COLO668 (cell line): Measurements from ENCODE around the gene SERPINH1.

Experiments used
- DNase-seq: peaks from one replicate; lab custom pipeline; 2025; ENCODE audit not compliant: unreplicated experiment; lab: John Stamatoyannopoulos, UW

The SERPINH1 gene

GRCh38 chr11:75594211-75594610 is 32.2 kb downstream of the SERPINH1 start:
- DNase-seq, result no peak

DNA sequence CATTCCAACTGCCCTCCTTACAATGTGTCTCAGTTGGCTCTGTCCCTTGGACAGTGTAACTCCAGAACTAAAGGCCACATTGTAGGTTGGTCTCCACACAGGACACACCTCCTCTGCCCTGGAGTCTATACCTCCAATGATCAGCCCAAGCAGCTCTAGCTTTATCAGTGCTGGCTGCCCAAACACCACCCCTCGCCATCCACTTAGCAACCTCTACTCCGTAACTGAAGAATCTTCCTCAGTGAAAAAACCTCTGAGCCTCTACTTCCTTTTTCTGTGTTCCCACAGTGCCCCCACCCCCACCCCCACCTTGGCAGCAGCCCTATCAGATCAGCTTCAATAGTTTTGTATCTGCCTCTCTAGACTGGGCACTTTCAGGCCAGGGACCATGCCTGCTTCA is 33.4 kb downstream of the SERPINH1 start:
- no peak for DNase-seq

DNA sequence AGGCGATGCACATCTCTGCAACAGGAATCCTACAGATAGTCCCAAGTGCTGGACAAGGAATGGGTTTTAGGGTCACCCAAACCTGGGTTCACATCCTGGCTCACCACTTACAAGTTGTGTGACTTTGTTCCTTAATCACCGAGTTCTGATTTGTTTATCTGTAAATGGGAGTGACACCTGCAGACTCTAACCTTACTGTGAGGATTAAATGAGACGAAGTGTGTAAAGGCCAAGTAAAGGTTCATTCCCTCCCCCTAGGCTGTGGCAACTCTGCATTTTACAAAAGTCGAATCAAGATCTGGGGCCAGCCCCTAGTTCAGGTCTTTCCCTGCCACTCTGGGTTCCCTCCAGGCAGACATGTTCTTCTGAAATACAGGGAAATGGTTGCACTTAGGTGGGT is 34.9 kb downstream of the SERPINH1 start:
- DNase-seq, result no peak

DNA sequence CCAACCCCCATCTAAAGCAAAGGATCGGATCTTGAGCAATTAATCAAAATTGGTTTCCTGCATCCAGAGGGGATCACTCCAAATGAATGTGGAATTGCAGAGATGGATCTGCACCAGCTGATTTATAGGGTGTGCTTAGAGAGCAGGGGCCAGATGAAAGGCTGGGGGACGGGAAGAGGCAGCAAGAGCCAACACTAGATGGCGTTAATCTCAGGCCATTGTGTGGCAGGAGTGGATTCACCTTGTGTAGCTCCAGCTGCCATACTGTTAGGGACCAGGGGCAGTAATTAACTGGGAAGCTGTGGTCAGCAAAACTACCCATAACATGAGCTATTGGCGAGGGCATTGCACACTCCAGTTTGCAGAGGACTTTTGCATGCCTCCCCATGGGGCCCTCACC is 35.6 kb downstream of the SERPINH1 start:
- peak; percentile 37 for DNase-seq

- no peak for DNase-seq
Observed at GRCh38 chr11:75598264-75598663, 36.2 kb downstream of the SERPINH1 start.

- DNase-seq, result no peak
Observed at GRCh38 chr11:75598900-75599299, 36.8 kb downstream of the SERPINH1 start.

- DNase-seq, result no peak
Observed at GRCh38 chr11:75600356-75600755, 38.3 kb downstream of the SERPINH1 start.

GRCh38 chr11:75601494-75601893 is 39.4 kb downstream of the SERPINH1 start:
- no peak for DNase-seq

- DNase-seq, result no peak
Observed at GRCh38 chr11:75602951-75603350, 40.9 kb downstream of the SERPINH1 start.

DNA sequence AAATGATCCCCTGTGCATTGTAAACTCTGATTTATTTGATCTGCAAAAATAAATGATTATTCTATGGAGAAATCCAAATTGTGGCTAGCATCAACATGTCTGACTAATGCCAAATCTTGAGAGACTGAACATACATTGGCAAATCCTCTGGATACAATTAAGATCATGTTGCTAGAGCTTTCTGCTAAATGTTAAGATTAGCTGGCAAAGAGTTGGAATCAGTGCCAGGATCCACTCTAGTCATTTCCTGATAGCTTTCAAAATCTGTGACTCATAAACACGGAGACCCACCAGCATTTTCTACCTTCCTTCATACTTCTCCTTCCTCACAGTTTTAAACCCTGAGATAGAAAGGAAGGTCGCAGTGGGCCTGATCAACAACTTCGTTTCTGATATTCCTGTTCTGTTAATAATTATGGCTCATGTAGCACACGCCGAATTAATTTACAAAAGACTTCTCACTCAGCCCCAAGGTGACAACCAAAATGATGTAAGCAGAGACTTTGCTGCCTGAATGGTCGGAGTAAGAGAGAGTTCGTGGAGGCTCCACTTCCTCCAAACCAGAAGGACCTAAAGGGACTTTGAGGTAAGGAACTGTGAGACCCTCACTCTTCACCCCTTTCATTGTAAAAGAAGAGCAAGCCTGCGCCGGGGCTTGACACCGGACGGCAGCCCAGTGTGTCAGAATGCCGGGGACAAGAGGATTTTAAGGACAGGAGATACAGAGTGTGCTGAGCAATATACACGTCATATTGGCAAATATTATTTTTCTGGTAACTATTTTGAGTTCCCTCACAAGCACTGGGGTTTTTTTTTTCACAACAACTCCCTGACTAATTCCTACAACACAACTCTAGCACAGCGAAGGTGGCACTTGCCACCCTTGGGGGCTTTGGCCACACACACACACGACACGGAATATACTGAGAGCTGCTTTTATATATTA is 42.0 kb downstream of the SERPINH1 start:
- DNase-seq, result no peak

DNA sequence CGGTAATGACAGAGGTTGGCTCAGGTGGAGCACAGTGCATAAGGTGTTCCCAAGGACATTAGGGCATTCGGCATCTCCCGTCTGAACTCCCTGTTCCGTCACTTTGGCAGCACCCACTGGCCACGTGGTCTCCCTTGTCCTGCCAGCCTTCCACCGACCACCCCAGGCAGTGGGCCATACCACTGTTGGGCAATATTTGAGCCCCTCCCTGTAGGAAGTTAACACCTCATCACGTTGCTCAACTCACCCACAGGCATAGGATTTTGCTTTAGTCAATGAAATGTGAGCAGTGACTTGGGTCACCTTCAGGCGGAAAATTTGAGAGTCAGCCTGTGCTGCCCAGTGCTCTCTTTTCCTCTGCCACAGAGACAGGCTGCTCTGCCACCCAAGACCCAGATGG is 44.0 kb downstream of the SERPINH1 start:
- DNase-seq, result no peak

- DNase-seq, result no peak
Observed at GRCh38 chr11:75611823-75612222, 49.8 kb downstream of the SERPINH1 start.

GRCh38 chr11:75615751-75616150 is 53.7 kb downstream of the SERPINH1 start:
- DNase-seq, result no peak

DNA sequence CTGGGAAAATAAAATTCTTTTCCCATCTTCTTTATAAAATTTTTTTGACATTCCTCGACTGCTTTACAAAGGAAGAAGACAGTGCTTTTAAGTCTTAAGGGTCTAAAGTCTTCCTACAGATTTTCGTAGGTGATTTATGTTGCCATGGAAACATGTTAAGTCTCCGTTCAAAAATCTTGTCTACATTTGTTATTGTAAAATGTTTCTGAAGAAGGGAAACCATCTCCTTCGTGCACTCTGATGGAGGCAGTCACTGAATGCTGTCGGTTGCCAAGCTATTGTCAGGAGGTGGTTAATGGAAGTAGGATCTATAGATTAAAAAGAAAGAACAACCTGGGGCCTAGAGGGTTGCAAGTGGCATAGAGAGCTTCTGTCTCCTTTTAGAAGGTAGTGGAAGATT is 54.2 kb downstream of the SERPINH1 start:
- DNase-seq, result no peak
